IPS-18c (cell line): ENCODE results near the gene TRAFD1.

ENCODE experiments used
- H3K4me3 ChIP-seq: 2 replicates; pipeline ENCODE4 v1.7.0; 2013; ENCODE audit warnings: low read depth, mild to moderate bottlenecking, low read length, moderate library complexity; ENCODE audit not compliant: insufficient read depth
- H3K9me3 ChIP-seq: one replicate; pipeline ENCODE4 v1.6.1; 2013; ENCODE audit warnings: mild to moderate bottlenecking, low read length, moderate library complexity; ENCODE audit not compliant: control insufficient read depth, insufficient read depth

Gene TRAFD1

DNA sequence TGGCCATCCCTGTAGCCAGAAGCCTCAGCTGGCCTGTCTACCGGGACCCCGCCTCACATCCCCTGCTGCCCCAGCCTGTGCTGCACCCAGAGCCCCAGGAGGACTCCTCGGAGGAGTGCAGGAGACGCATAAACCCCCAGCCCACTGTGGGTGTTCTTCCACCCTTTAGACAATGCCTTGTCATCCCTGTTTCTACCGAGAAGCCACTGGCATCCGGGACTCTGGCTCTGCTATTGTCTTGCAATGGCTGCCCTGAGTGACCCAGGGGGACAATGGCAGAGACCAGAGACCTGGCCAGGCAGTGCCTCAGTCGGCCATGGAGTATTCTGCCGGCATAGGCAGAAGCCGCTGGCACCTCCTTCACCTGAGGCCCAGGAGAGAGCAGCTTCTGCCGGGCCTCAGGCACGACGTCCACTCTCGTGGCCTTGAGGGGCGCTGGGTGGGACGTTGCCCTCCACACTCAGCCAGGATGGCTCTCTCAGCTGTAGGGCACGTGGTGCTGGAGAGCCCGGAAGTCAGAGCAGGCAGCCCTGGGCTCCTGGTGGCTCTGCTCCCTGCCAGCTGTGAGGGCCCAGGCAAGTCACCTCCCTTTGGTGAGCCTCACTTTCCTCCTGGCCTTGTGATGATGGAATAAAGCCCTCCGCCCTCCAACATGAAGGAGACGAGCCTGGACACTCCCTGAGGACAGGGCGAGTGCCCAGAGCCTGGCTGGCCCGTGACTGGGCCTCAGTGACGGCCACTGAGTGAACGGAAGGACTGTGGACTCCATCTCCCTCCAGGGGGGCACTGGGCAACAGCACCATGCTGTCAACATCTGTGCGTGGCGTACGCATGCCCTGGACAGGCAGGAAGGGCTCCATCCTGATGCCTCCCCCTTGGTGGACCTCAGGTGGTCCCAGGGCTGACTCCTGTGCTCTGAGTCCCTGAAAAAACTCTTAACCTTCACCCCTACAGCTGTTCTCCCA, 41.0 kb downstream of the TRAFD1 start:
- H3K9me3 ChIP-seq, result no peaks in the 10 kb centered on the region

DNA sequence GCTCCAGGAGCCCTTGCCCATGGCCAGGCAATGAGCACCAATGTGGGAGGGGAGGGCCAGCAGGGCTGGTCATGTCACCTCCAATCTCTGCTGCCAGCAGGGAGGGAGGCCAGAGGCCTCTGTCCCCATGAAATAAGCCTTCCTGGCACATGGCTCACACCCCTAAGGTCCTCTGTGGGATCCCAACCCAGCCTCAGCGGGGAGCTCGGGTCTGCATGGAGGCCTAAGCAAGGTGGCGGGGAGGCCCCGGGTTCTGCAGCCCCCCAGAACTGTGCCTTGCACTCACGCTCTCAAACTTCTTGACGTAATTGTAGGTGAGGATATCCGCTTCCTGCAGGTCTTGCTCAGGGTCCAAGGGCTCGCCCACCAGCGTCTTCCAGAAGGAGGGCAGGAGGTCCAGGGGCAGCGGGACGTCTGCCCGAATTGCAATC, 41.7 kb downstream of the TRAFD1 start:
- no peaks in the 10 kb centered on the region for H3K9me3 ChIP-seq
- H3K4me3 ChIP-seq, result no peak overlapping the region

More for the DNA sequence above, 41.0 kb downstream of the TRAFD1 start:
- no peak overlapping the region for H3K4me3 ChIP-seq

DNA sequence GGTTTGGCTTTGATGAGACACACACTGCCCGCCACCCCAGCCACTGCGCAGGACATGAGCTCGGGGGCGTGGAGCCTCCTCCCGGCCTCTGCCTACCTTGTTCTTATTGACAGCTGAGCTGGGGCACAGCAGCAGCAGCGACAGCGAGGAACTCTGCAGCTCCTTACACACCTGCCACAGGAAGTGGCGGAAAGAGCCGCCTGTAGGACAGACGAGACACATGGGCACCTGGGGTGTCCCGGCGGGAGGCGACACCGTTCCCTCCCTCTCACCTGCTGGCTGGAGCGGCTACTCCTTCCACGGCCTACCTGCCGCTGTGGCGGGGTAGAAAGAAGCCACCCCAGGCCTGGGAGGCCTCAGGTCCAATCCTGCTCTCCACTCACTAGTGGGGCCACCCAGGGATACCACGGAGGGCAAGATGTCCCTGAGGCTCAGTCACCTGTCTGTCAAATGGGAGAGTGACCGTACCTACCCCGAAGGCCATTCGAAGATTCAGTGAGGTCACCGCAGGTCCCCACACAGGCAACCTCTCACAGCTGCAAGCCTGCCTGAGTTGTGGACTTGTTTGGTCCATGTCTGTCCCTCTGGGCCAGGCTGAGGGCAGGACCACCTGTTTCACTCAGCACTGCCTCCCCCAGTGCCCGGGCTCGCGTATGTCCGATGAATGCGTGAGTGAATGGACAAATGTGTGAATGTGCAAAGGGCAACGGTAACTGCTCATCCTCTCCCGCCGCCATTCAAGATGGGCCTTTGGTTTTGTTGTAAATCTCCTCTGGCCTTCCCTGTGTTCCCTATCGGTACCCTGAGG, 42.6 kb downstream of the TRAFD1 start:
- H3K4me3 ChIP-seq, result no peak overlapping the region
- no peaks in the 10 kb centered on the region for H3K9me3 ChIP-seq

DNA sequence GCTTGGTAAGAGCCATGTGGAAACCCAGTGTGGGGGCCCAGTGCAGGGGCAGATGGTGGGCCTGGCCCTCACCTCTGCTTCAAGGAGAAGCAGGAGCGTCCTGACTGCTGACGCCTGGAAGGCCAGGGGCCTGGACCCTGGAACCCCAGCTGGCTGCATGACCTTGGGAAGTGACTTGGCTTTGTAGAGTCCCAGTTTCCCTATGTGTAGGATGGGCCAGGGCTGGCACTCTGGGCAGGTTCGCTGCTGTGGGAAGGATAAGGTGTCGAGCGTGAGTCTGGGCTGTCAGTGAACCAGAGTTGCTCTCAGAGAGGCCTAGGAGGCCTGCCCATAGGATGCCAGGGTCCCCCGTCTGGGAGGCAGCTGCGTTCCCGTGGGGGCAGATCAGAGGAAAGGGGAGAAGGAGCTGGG, 43.2 kb downstream of the TRAFD1 start:
- no peaks in the 10 kb centered on the region for H3K9me3 ChIP-seq
- H3K4me3 ChIP-seq, result no peak overlapping the region

DNA sequence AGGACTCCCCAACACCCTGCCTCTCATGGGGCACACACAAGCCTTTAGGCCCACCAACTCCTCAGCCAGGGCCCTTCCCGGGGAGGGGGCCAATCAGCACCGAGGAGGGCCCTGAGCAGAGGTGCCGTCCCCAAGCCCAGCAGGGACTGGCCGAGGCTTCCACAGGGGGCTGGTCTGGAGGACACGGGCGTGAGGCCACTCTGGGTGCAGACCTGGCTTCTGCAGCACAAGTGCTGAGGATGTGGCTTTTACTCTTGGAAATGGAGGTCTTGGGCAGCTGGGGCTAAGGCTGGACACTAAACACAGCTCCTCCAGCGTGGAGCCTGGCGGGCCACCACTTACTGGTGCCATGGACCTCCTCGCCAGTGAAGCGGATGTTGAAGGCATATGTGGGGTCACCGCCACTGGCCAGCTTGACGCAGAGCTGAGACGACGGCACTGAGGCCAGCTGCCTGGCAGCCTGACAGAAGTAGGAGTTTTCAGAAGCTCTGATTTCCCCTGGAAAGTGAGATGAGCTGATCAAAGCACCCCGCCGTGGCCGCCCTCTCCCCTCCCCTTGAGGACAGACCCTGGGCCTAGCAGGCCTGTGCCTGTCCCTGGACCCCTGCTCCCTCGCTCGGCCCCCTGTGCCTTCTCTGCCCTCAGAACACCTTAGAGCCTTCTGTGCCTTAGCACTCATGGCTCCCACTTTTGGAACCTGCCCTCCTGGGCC, 44.0 kb downstream of the TRAFD1 start:
- no peaks in the 10 kb centered on the region for H3K9me3 ChIP-seq
- no peak overlapping the region for H3K4me3 ChIP-seq

DNA sequence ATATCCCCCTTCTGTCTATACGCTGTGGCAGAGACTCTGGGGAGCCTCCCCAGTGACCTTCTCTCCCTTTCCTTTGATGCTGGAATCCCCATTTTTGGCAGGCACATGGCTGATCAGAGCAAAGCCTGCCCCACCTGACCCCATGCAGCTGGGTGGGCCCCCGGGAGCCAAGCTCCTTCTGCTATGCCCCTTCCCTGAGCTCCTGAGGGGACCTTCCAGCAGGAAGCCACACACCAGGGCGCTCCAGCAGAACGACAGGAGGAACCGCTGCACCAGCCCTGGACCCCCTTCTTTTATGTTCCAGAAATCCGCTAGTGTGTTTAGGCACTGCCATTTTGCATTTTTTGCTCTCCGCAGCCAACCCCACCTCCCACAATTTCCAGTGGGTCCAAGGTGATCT, 44.6 kb downstream of the TRAFD1 start:
- Histone ChIP-seq H3K9me3 (no peaks in the 10 kb centered on the region), H3K4me3 (no peak overlapping the region)

DNA sequence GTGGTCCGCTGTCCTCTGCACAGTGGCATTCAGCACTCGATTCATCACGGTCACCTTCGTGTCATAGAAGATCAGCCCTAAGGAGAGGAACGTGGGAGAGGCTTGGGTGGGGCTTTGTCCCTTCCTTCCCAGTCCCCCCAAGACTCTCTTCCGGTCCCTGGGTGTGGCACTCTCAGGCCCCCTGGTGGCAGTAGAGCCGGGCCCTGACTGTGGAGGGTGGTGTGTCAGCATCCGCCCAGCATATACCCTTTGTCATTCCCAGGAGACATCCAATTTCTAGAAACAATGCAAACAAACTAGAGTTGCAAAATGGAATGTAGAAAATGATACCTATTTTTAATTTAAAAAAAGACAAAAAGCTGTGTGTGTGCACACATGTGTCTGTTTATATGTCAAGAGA, 45.0 kb downstream of the TRAFD1 start:
- H3K9me3 ChIP-seq, result no peaks in the 10 kb centered on the region

DNA sequence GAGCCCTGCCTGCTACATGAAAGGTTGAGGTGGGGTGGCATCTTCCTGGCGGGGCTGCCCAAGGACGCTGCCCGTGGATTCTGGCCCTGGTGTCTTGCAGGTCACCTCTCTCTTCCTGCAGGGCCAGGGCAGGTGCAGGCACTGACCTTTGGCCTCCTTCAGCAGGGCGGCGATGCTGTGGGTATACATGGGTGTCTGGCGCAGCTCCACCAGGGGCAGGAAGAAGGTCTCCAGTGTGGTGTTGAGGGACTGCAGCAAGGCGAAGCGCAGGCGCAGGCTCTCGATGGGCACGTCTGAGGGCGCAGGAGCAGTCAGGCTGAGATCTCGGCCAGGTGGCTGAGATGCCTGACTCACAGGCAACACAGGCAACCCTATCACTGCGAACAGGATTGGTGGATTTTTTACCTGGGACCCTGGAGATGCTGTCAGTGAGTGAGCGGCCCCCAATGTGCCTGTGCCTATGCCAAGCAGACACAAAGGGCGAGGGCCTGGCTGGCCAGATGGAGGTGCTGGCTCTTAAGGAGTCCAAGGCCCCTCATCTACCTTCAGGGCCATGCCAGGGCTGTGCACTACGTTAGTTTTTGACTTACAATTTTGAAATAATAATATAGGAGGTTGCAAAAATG, 45.7 kb downstream of the TRAFD1 start:
- Histone ChIP-seq H3K4me3 (no peak overlapping the region), H3K9me3 (no peaks in the 10 kb centered on the region)

More for the DNA sequence above, 45.0 kb downstream of the TRAFD1 start:
- H3K4me3 ChIP-seq, result no peak overlapping the region

DNA sequence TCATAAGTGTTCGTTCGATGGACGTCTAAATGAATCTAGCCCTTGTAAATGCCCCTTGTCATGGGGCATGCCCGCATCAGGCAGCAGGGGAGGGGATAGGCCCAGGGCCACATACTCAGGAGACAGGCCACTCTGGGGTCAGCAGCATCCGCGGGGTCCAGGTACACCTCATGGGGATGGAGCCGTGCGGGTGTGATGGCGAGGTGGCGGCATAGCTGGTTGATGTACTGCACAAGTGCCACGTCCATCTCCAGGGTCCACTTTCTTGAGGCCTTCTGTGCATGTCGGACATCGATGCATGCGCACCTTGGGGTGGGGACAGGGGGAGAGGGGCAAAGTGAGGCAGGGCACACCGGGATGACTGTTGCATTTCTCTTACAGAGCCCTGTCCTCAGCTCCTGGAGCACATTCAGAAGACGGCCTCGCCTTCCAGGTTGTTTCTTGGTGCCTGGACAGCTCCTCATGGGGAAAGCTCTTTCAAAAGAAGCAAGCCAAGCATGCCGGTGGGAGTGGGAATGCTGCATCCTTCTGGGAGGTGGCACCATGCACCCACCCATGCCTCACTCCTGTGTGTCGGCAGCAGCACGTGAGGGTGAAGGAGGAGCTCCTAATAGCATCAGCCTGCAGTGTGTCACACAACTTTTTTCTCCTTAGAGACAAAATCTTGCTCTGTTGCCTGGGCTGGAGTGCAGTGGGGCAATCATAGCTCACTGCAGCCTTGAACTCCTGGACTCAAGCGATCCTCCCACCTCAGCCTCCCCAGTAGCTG, 47.4 kb downstream of the TRAFD1 start:
- H3K9me3 ChIP-seq, result no peaks in the 10 kb centered on the region
- no peak overlapping the region for H3K4me3 ChIP-seq

DNA sequence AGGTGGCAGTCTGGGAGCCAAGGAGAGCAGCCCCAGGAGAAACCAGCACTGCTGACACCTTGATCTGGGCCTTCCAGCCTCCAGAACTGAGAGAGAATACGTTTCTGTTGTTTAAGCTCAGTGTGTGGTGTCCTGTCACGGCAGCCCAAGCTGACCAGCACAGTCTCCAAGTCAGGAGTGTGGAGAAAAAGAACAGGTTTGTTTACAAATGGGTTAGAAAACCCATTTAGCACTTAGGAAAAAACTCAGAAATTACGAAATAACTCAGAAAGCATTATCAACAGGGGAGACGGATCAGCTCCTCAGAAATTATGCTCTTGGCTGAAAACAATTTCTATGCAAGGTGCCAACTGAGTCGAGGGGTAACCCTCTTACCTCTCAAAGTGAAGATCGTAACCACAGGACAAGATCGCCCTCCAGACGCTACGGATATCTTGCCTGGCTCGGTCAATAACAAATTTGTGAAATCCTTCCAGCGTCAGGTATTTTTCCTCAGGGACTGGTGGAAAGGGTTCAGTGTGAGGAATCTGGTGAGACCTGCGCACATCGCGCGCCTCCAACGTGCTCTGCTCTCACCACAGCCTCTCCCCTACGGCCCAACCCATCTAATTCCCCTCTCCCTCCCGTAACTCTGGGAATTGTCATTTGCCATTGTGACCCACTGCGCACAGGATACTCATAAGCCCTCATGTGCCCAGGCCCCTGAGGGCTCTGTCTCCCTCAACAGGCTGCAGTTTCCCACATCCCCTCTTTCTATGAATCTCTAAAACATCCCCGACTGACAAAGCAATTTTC, 50.2 kb downstream of the TRAFD1 start:
- H3K4me3 ChIP-seq, result no peak overlapping the region
- no peaks in the 10 kb centered on the region for H3K9me3 ChIP-seq

DNA sequence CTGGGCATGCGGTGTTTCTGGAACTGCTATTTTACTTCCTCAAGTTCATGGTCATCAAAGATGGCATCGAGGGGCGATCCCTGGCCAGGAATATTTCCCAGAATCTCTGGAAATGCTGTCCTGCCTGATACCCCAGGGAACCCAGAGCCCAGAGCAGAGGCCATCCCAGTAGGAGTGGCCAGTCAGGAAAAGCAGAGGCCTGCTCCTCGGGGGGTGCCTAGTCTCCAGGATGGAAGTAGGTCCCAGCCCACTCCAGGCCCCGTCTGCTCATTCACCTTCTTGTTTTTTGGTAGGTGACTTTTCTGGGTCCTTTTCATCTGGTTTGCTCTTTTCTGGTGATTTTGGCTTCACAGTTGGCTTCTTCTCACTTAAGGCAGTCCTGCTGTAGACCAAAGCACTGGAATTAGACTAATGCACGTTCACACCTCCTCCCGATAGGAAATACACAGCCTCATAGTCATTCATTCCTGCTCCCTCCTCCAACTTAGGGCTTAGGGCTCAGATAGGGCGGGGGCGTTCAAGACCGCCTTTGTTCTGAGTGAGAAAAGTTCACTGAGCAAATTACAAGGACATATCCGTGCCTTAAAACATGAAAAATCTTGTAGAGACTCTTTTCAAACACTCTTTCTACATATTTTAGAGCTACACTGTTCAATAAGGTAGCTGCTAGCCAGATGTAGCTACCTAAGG, 51.1 kb downstream of the TRAFD1 start:
- Histone ChIP-seq H3K9me3 (no peaks in the 10 kb centered on the region), H3K4me3 (no peak overlapping the region)

DNA sequence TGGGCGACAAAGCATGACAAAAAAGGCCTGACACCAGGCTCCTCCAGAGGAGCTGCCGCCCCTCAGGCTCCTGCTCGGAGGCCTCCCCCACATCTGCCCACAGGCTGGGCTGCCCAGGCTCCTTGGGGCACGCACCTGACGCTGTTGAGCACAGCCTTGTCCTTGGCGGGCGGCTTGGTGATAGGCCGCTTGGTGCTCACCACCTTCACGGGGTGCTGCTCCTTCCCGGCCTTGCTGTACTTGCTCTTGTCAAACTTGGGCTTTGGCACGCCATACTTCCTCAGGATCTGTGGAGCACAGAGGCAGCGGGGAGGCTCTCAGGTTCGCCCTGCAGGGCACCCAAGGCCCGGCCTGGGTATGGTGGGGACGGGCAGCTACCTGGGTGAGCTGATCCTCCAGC, 53.4 kb downstream of the TRAFD1 start:
- H3K9me3 ChIP-seq, result no peaks in the 10 kb centered on the region
- H3K4me3 ChIP-seq, result no peak overlapping the region

DNA sequence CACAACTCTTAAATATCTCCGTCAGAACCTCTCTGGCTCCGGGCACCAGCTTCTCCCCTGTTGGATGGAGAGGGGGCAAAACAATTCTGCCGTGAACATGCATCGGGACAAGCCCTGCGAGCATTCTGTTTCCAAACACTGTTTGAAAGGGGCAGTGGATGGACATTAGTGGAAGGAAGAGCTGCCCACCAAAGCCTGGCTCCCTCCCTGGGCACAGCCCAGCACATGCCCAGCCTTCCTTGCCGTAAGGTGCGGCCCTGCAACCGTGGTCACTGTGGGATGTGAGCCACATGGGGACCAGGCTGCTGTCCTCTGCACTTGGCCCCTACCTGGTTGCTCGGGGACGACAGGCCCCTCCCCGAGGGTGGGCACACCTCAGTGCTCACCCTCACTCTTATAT, 54.0 kb downstream of the TRAFD1 start:
- Histone ChIP-seq H3K4me3 (no peak overlapping the region), H3K9me3 (no peaks in the 10 kb centered on the region)

DNA sequence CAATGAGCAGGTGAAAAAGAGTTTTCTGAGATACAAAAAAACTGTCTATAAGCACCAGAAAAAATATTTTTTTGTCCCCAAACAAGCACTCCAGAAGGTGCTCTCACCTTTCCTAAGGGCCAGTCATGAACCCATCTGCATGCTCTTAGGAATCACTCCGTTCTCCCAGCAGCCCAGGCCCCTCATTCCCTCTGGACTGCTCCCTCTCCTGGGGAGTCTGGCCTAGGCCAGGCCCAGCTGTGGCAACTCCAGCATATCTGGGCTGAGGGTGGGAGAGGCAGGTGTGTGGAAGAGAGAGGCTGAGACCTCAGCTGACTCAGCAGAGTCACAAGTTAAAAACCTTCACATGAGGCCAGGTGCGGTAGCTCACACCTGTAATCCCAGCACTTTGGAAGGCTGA, 54.6 kb downstream of the TRAFD1 start:
- no peak overlapping the region for H3K4me3 ChIP-seq

DNA sequence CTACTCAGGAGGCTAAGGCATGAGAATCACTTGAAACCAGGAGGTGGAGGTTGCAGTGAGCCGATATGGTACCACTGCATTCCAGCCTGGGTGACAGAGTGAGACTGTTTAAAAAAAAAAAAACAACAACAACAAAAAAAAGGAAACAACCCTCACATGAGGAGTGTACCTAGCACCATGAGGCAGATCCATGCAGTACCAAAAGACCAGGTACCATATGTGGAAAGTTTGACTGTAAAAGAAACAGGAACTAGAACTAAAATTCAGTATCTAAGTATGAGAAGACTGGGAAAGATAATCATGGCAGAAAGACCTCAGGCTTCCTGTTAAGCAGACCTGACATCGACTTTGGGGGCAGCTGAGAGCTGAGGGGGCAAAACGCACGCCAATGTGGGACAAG, 55.1 kb downstream of the TRAFD1 start:
- Histone ChIP-seq H3K4me3 (no peak overlapping the region), H3K9me3 (no peaks in the 10 kb centered on the region)

More for the DNA sequence above, 54.6 kb downstream of the TRAFD1 start:
- no peaks in the 10 kb centered on the region for H3K9me3 ChIP-seq
